ENCODE results near the gene EXOG. TPM values are rescaled to one million over a fixed set of nuclear protein-coding genes. Genes with fewer than 3 reads are reported as not detected.

Gene EXOG
- total RNA-seq, 2 donors from 2014 or later, result 6.1 to 12.0 TPM

GRCh38 chr3:38475716-38476115, 20.4 kb upstream of the EXOG start:
- no peak overlapping the region for H3K4me3 ChIP-seq
- no peak overlapping the region for H3K9ac ChIP-seq (ENCODE audit: low read depth in 2 of 2, low read length in 2 of 2)
- intact Hi-C loops (cut with DNase I), result loop anchor here (5.0 kb wide), 2 partner anchors 108 to 358 kb away; no protein-coding TSS in a partner anchor
- no peak for DNase-seq
- H3K27me3 ChIP-seq, result no peaks in the 10 kb centered on the region
- TF ChIP-seq, protein P1, sequence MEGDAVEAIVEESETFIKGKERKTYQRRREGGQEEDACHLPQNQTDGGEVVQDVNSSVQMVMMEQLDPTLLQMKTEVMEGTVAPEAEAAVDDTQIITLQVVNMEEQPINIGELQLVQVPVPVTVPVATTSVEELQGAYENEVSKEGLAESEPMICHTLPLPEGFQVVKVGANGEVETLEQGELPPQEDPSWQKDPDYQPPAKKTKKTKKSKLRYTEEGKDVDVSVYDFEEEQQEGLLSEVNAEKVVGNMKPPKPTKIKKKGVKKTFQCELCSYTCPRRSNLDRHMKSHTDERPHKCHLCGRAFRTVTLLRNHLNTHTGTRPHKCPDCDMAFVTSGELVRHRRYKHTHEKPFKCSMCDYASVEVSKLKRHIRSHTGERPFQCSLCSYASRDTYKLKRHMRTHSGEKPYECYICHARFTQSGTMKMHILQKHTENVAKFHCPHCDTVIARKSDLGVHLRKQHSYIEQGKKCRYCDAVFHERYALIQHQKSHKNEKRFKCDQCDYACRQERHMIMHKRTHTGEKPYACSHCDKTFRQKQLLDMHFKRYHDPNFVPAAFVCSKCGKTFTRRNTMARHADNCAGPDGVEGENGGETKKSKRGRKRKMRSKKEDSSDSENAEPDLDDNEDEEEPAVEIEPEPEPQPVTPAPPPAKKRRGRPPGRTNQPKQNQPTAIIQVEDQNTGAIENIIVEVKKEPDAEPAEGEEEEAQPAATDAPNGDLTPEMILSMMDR (IDR thresholded peaks at IDR 0.05), result no peak
- no peaks in the 10 kb centered on the region for H3K9me3 ChIP-seq
- H3K36me3 ChIP-seq, result no peaks in the 10 kb centered on the region
- no peaks in the 10 kb centered on the region for H3K4me1 ChIP-seq
- no peak overlapping the region for H3K27ac ChIP-seq

GRCh38 chr3:38476157-38476756, 19.9 kb upstream of the EXOG start:
- no peak for DNase-seq
- Histone ChIP-seq H3K9me3 (no peaks in the 10 kb centered on the region), H3K9ac (ENCODE audit: low read depth in 2 of 2, low read length in 2 of 2) (no peak overlapping the region), H3K4me3 (no peak overlapping the region), H3K4me1 (no peaks in the 10 kb centered on the region), H3K36me3 (no peaks in the 10 kb centered on the region), H3K27me3 (no peaks in the 10 kb centered on the region), H3K27ac (no peak overlapping the region)
- intact Hi-C loops (cut with DNase I), result loop anchor here (5.0 kb wide), 2 partner anchors 109 to 359 kb away; no protein-coding TSS in a partner anchor
- TF ChIP-seq, protein P1 (IDR thresholded peaks at IDR 0.05), result no peak

- no peaks in the 10 kb centered on the region for H3K9me3 ChIP-seq
- no peaks in the 10 kb centered on the region for H3K4me1 ChIP-seq
- H3K27ac ChIP-seq, result no peak overlapping the region
- intact Hi-C loops (cut with DNase I), result loop anchor here (5.0 kb wide), 2 partner anchors 110 to 360 kb away; no protein-coding TSS in a partner anchor
- H3K4me3 ChIP-seq, result no peak overlapping the region
- DNase-seq, result no peak
- H3K36me3 ChIP-seq, result no peaks in the 10 kb centered on the region
- TF ChIP-seq, protein P1 (IDR thresholded peaks at IDR 0.05), result no peak
- no peaks in the 10 kb centered on the region for H3K27me3 ChIP-seq
- no peak overlapping the region for H3K9ac ChIP-seq (ENCODE audit: low read depth in 2 of 2, low read length in 2 of 2)
Observed at GRCh38 chr3:38477057-38477820, 18.9 kb upstream of the EXOG start.

- Histone ChIP-seq H3K9me3 (no peaks in the 10 kb centered on the region), H3K36me3 (no peaks in the 10 kb centered on the region), H3K9ac (ENCODE audit: low read depth in 2 of 2, low read length in 2 of 2) (no peak overlapping the region), H3K27ac (no peak overlapping the region), H3K4me3 (no peak overlapping the region), H3K4me1 (no peaks in the 10 kb centered on the region), H3K27me3 (no peaks in the 10 kb centered on the region)
- TF ChIP-seq, protein P1 (IDR thresholded peaks at IDR 0.05), result no peak
- DNase-seq, result no peak
- intact Hi-C loops (cut with DNase I), result loop anchor here (5.0 kb wide), 2 partner anchors 111 to 361 kb away; no protein-coding TSS in a partner anchor
Observed at GRCh38 chr3:38477839-38478450, 18.2 kb upstream of the EXOG start.

DNA sequence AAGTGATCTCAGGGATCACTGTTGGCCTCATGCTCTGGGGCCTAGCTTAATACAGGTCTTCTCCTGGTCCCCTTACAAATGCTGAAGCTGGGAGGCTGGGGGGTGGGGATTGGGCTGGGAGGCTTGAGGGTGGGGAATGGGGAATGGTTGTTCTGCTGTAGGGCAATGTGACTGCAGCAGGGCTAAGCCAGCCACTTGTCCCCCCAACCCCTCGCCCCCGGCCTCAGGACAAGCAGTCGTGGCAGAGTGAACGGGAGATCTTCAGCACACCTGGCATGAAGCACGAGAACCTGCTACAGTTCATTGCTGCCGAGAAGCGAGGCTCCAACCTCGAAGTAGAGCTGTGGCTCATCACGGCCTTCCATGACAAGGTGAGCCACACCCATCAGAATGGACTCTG, 17.2 kb upstream of the EXOG start:
- intact Hi-C loops (cut with DNase I), result loop anchor here (5.0 kb wide), 2 partner anchors 112 to 362 kb away; no protein-coding TSS in a partner anchor

More for the DNA sequence above, 17.2 kb upstream of the EXOG start:
- no peak overlapping the region for H3K4me3 ChIP-seq
- H3K27ac ChIP-seq, result no peak overlapping the region
- TF ChIP-seq, protein P1 (IDR thresholded peaks at IDR 0.05), result no peak
- H3K27me3 ChIP-seq, result no peaks in the 10 kb centered on the region
- no peaks in the 10 kb centered on the region for H3K36me3 ChIP-seq
- no peaks in the 10 kb centered on the region for H3K9me3 ChIP-seq
- DNase-seq, result no peak
- no peaks in the 10 kb centered on the region for H3K4me1 ChIP-seq
- no peak overlapping the region for H3K9ac ChIP-seq (ENCODE audit: low read depth in 2 of 2, low read length in 2 of 2)
